Measurements from ENCODE around the gene CTCFL. TPM values are rescaled to one million over a fixed set of nuclear protein-coding genes. Genes with fewer than 3 reads are reported as not detected.

The CTCFL gene
- total and polyA plus RNA-seq, 2 of the 13 experiments (the other 11 are each of a cell fraction or from before 2014, with no cell fraction given), result 0.04 TPM; not detected in 1

- FAIRE-seq, result no peak
- intact Hi-C loops (cut with micrococcal nuclease; ENCODE audit: unreplicated experiment) (no loop called here), in situ Hi-C loops (cut with HindIII; ENCODE audit: extremely low pct_ligation_motif_present, low pct_unique_long_range_greater_than_20kb) (no loop called here)
- Histone ChIP-seq H3K9me3 (ENCODE audit: low read length) (no peaks in the 10 kb centered on the region), H3K4me1 (ENCODE audit: insufficient read depth, low read length) (peaks cover 79% of the 10 kb centered on the region), H3K79me2 (ENCODE audit: insufficient read depth, low read length) (no peaks in the 10 kb centered on the region), H3K27me3 (ENCODE audit: control insufficient read depth in 1 of 2, insufficient read depth in 2 of 2, low read length in 2 of 2) (peaks cover 0 to 7% of the 10 kb centered on the region in 2 experiments; a peak in 3 of 5 replicates), H4K20me1 (ENCODE audit: insufficient read depth, low read length) (no peaks in the 10 kb centered on the region; the same call in 1 of the 2 replicates), H3K36me3 (replicated peaks in 1 of 2; ENCODE audit: control insufficient read depth in 1 of 2, insufficient read depth in 2 of 2, low read length in 2 of 2) (peaks cover 0 to 20% of the 10 kb centered on the region in 2 experiments; a peak in 2 of 5 replicates), H2AFZ (ENCODE audit: low read length) (no peak overlapping the region), H3K4me2 (ENCODE audit: low read depth, low read length) (peak overlapping the region; percentile 69), H3K4me3 (replicated peaks in 1 of 3; ENCODE audit: insufficient read depth in 1 of 3, low read depth in 2 of 3, low read length in 3 of 3) (no peak overlapping the region), H3K9ac (ENCODE audit: insufficient read depth, low read depth, low read length) (no peak overlapping the region), H3K27ac (ENCODE audit: extremely low read length, insufficient read depth, low read length) (peak overlapping the region; percentile 52)
- DNase-seq (ENCODE audit: low spot score), result no peak
- ChIA-PET CTCF (ENCODE audit: low intra/inter-chr PET ratio, low total read pairs) (no interaction called here), POLR2A (interaction anchor here (0.7 to 12.9 kb wide), 8 partner anchors 7 to 40 kb away, joined by 3 to 96 read pairs (median 10); partner anchors contain the start of gene PCK1)
- peak; percentile 11 for ATAC-seq
- 77% methylated on average over 9 of the region's 9 CpGs for WGBS (ENCODE audit: low lambda C conversion rate)
- BruUV-seq (replicated peaks), result no TSS peak
- TF ChIP-seq HINFP (CRISPR knock-in tag; IDR thresholded peaks at IDR 0.05; ENCODE audit: low read depth) (no peak), NFKB2 (CRISPR knock-in tag; IDR thresholded peaks at IDR 0.05; ENCODE audit: borderline replicate concordance) (no peak), TRAFD1 (CRISPR knock-in tag; IDR thresholded peaks at IDR 0.05; ENCODE audit: borderline replicate concordance) (no peak), KIAA2018 (CRISPR knock-in tag; IDR thresholded peaks at IDR 0.05; ENCODE audit: borderline replicate concordance) (no peak), MZF1 (CRISPR knock-in tag; IDR thresholded peaks at IDR 0.05; ENCODE audit: borderline replicate concordance) (peak; percentile 56; the same call in 1 of the 2 replicates), POLR2AphosphoS2 (IDR thresholded peaks at IDR 0.05; ENCODE audit: low read depth, low read length) (peak; percentile 9; the same call in 1 of the 2 replicates), ZNF503 (CRISPR knock-in tag; IDR thresholded peaks at IDR 0.05) (no peak), HNRNPH1 (optimal IDR thresholded peaks at IDR 0.05; ENCODE audit: low read depth, low read length) (no peak), ZSCAN21 (CRISPR knock-in tag; IDR thresholded peaks at IDR 0.05; ENCODE audit: borderline replicate concordance) (no peak)
These were observed 42.6 kb upstream of the CTCFL start for GRCh38 chr20:57567471-57568079.
